ENCODE results near the gene RAB42. TPM values are rescaled to one million over a fixed set of nuclear protein-coding genes. Genes with fewer than 3 reads are reported as not detected.

Gene RAB42, protein sequence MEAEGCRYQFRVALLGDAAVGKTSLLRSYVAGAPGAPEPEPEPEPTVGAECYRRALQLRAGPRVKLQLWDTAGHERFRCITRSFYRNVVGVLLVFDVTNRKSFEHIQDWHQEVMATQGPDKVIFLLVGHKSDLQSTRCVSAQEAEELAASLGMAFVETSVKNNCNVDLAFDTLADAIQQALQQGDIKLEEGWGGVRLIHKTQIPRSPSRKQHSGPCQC
- 6.2 and 7.4 TPM in 2 replicates for total RNA-seq

DNA sequence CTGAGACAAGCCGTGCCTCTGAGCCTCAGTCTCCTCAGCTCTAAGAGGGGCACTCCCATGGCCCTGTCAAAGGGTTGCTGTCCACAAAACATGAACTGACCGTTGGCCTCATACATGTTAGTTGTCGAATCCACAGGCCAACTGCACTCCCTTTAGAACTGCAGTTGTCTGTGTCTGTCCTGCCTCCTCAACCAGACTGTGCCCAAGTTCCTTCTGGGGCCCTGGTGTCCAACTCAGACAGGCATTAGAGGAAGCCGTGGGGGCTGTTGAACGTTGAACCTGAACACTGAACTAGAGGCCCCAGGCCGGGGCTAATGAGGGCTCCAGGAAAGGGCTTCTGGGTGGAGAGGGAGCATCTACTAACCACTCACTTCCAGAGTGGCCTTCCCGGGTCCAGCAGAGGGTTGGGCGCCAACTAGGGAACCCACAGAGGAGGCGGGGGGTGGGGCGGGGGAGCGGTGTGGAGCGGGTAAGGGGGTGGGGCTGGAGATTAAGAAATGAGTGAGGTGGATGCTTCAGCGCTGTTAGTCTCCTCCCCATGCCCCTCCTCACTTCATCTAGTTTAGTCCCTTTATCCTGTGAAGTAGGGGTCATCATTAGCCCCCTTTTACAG is at the start of gene RAB42:
Gene RAB42, plus strand, starts transcription at position 558 of the 613 bp plus-strand sequence. CDS start 247 bp downstream, outside the sequence.

GRCh38 chr1:28552758-28553663 is 39.1 kb upstream of the RAB42 start, which contains the start of gene TRNAU1AP:
Gene TRNAU1AP, plus strand, starts transcription at chr1:28553085. Its CDS starts 26 bp downstream, at chr1:28553111.

DNA sequence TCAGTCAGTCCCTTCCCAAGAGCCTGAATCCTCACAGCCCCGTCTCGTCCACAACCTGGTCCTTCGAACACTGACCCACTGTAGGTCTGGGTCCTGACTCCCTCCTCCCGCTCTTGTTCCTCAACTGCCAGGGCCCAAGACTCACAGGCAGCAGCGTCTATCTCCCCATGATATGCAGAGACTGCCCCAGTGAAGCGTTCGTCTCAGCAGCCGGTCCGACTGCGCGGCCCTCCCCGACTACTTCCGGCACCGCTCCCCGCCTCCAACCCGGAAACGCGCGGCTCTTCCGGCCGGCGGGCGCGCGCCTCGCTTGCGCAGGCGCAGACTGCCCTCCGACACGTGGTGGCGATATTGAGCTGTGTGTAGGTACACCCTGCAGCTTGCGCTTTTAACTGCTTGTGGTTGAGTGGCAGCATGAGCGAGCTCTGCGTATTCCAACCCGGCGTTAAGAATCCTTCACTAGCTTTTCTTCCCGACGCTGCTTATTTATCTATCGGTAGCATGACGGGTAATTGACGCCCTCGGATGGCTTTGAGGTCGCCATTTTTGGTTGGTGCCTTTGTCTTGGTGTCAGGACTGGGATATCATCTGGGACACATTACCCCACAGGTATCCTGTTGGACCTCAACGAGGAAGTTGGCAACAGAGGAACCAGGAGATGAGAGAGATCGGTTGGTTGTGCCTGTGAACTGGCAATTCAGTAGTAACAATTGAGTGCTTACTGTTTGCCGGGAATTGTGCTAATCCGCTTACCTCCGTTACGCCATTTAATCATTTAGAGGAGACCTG is 51.0 kb downstream of the RAB42 start, which contains the start of gene TAF12:
Gene TAF12, minus strand, starts transcription at position 221 of the 789 bp plus-strand sequence. CDS start 20,986 bp downstream, outside the sequence.

Other genes starting within 250 kb of the RAB42 start
- gene PHACTR4, start 222.5 kb upstream of the RAB42 start, total RNA-seq: 9.8 and 10.7 TPM in 2 replicates
- gene RCC1, start 86.2 kb upstream of the RAB42 start, total RNA-seq: 57.8 and 65.0 TPM in 2 replicates
- 27.4 and 28.7 TPM in 2 replicates for gene TRNAU1AP, start 39.2 kb upstream of the RAB42 start, total RNA-seq
- 29.7 and 32.6 TPM in 2 replicates for gene TAF12, start 50.8 kb downstream of the RAB42 start, total RNA-seq
- not detected in 2 replicates for gene RNU11, start 56.3 kb downstream of the RAB42 start, total RNA-seq
- gene GMEB1, start 76.5 kb downstream of the RAB42 start, total RNA-seq: 4.5 and 5.7 TPM in 2 replicates
- 47.6 and 49.2 TPM in 2 replicates for gene YTHDF2, start 144.7 kb downstream of the RAB42 start, total RNA-seq
- not detected in 2 replicates for gene OPRD1, start 219.9 kb downstream of the RAB42 start, total RNA-seq